ENCODE data around the gene POU2F1.

DNA sequence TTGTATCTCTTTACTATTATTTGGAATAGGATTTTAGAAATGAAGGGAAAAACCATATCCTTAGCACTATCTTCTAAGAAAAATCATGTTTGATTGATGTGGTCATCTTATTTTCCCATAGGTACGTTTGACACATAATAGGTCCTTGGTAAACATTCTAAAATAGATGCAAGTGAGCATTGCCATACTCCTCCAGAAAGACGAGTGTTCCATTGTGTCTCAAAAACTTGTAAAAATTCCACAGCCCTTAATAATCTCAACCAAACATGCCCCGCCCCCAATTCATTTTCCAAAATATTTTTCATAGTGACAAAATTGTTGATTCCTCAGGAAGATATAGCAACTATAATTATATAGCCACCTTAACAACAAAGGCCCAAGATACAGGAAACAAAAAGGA is 184.2 kb downstream of the POU2F1 start:
- no peak for TF ChIP-seq POLR2AphosphoS5 (IDR thresholded peaks at IDR 0.05; ENCODE audit: low read depth, low read length)
- no peak for TF ChIP-seq REST (IDR thresholded peaks at IDR 0.05; ENCODE audit: low read depth)
- TF ChIP-seq, protein P1, sequence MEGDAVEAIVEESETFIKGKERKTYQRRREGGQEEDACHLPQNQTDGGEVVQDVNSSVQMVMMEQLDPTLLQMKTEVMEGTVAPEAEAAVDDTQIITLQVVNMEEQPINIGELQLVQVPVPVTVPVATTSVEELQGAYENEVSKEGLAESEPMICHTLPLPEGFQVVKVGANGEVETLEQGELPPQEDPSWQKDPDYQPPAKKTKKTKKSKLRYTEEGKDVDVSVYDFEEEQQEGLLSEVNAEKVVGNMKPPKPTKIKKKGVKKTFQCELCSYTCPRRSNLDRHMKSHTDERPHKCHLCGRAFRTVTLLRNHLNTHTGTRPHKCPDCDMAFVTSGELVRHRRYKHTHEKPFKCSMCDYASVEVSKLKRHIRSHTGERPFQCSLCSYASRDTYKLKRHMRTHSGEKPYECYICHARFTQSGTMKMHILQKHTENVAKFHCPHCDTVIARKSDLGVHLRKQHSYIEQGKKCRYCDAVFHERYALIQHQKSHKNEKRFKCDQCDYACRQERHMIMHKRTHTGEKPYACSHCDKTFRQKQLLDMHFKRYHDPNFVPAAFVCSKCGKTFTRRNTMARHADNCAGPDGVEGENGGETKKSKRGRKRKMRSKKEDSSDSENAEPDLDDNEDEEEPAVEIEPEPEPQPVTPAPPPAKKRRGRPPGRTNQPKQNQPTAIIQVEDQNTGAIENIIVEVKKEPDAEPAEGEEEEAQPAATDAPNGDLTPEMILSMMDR (IDR thresholded peaks at IDR 0.05 in 2 of 3, conservative IDR thresholded peaks at IDR 0.05 in 1 of 3; ENCODE audit: borderline replicate concordance in 1 of 3, insufficient read depth in 1 of 3, low read depth in 2 of 3, low read length in 2 of 3): no peak
- TF ChIP-seq EGR1 (IDR thresholded peaks at IDR 0.05; ENCODE audit: low read depth): no peak
- TF ChIP-seq POLR2A (IDR thresholded peaks at IDR 0.05; ENCODE audit: borderline replicate concordance, extremely low read depth, insufficient read depth, insufficient read length): no peak
- TF ChIP-seq ZFX (IDR thresholded peaks at IDR 0.05): no peak
- no peak for TF ChIP-seq RAD21 (IDR thresholded peaks at IDR 0.05; ENCODE audit: low read depth)
- TF ChIP-seq CEBPB (IDR thresholded peaks at IDR 0.05; ENCODE audit: low read depth): no peak
- TF ChIP-seq EZH2phosphoT487 (IDR thresholded peaks at IDR 0.05; ENCODE audit: borderline replicate concordance): no peak
- no peak for TF ChIP-seq EZH2 (IDR thresholded peaks at IDR 0.05)

Measured in HCT116 (cell line).